Measurements from ENCODE around the gene PAK6. TPM values are rescaled to one million over a fixed set of nuclear protein-coding genes. Genes with fewer than 3 reads are reported as not detected.

Gene PAK6
- total RNA-seq, 1 experiment from 2014 or later = not detected

DNA sequence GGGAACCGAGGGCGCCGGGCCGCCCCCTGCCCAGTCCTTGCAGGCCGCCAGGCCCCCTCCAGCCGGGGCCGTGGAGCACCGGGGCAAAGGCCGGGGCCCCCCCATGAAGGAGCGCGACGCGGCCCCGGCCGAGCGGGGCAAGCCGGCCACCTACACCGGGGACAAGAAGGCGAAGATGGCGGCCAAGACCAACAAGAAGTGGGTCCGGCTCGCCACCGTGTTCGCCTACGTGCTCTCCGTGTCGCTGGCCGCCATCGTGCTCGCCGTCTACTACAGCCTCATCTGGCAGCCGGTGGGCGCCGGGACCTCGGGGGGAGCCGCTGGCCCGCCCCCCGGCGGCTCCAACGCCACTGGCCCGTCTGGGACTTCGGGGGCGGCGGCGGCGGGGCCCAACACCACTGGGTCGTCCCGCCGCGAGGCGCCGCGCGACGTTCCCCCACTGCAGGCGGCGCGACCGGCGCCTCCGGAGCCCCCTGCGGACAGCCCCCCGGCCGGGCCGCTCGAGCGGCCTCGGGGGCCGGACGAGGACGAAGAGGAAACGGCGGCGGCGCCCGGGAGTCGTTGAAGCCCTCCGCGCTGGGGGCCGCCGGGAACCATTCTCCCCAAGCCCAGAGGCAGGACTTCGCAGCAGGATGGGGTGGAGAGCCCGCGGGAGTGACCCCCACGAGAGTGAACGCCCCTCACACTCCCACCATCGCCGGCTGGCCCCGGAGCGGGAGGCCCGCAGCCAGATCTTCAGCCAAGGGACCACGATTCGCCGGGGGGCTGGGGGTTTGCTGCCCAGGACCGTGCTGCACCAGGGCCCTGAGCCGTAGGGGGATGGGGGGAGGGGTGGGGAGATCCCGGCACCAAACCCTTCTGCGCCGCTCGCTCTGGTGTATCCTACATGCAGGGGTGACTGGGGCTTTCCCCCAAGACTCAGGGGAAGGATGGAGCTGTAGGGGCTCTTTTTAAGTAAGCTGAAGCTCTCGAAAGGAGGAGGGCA lies 85.4 kb downstream of the PAK6 start:
- DNase-seq = peak in 1 of 2 experiments; percentile 46
- Histone ChIP-seq H3K27ac (peak overlapping the region; percentile 46; the same call in 1 of the 2 replicates), H3K27me3 (no peaks in the 10 kb centered on the region), H3K4me3 (peak overlapping the region; percentile 97), H3K36me3 (no peaks in the 10 kb centered on the region), H3K9me3 (replicated peaks) (no peaks in the 10 kb centered on the region), H3K4me1 (peaks cover 54% of the 10 kb centered on the region)

DNA sequence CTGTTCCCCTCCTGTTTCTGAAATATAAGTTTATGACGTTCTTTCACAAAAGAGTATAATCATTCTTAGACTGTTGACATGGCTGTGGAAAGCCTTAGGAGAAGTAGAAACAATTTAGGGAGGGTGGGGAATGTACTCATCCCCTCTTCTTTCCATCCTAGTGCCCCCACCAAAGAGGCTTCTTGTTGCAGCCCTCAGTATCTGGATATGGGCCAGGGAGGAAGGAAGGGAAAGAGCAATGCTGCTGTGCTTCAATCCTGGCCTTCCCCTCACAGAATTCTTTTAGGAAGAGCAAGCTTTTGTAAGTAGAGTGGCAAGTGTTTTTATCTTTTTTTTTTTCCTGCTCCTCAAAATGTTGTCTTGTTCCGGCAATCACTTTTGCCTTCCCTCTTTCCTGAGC lies 86.3 kb downstream of the PAK6 start:
- Histone ChIP-seq H3K36me3 (no peaks in the 10 kb centered on the region), H3K27me3 (no peaks in the 10 kb centered on the region), H3K27ac (no peak overlapping the region), H3K4me3 (peak overlapping the region; percentile 97), H3K9me3 (replicated peaks) (no peaks in the 10 kb centered on the region), H3K4me1 (peaks cover 60% of the 10 kb centered on the region)
- DNase-seq = no peak

DNA sequence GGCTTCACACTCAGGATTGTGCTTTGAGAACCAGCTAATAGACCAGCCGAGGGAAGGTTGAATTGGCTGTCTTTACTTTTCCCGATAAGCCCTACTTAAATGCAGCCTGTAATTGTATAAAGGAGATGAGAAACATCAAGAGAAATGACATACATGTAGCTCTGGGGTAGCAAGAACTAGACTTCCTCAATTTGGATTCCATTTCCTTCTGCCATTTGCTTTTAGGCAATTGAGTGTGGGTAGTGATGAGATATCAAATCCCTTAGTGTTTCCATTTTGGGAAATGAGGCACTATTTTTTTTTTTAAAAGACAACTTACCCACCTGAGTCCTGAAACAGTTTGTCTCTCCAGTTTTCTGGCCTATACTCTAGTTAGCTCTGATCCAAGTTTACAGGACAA lies 86.8 kb downstream of the PAK6 start:
- no peaks in the 10 kb centered on the region for H3K27me3 ChIP-seq
- peaks cover 59% of the 10 kb centered on the region for H3K4me1 ChIP-seq
- no peak overlapping the region for H3K27ac ChIP-seq
- DNase-seq = no peak
- no peaks in the 10 kb centered on the region for H3K36me3 ChIP-seq
- no peaks in the 10 kb centered on the region for H3K9me3 ChIP-seq (replicated peaks)
- no peak overlapping the region for H3K4me3 ChIP-seq

Other genes starting within 250 kb of the PAK6 start
- 406 and 411 TPM in 2 replicates for gene SRP14, start 199.9 kb upstream of the PAK6 start, total RNA-seq (2014; rRNA removed; shearing (Covaris generic))
- 6.5 and 6.7 TPM in 2 replicates for gene BMF, start 130.2 kb upstream of the PAK6 start, total RNA-seq (2014; rRNA removed; shearing (Covaris generic))
- gene BUB1B, start 78.0 kb upstream of the PAK6 start, total RNA-seq (2014; rRNA removed; shearing (Covaris generic)) = 90.7 and 105 TPM in 2 replicates
- gene ANKRD63, start 44.0 kb downstream of the PAK6 start, total RNA-seq (2014; rRNA removed; shearing (Covaris generic)) = 0.12 and 0.35 TPM in 2 replicates
- 2.0 and 2.9 TPM in 2 replicates for gene PLCB2, start 68.9 kb downstream of the PAK6 start, total RNA-seq (2014; rRNA removed; shearing (Covaris generic))
- 23.4 and 24.1 TPM in 2 replicates for gene INAFM2, start 84.6 kb downstream of the PAK6 start, total RNA-seq (2014; rRNA removed; shearing (Covaris generic))
- gene CCDC9B, start 101.9 kb downstream of the PAK6 start, total RNA-seq (2014; rRNA removed; shearing (Covaris generic)) = 2.4 and 3.2 TPM in 2 replicates
- gene PHGR1, start 112.0 kb downstream of the PAK6 start, total RNA-seq (2014; rRNA removed; shearing (Covaris generic)) = not detected in 2 replicates
- gene DISP2, start 119.2 kb downstream of the PAK6 start, total RNA-seq (2014; rRNA removed; shearing (Covaris generic)) = 0.22 and 0.38 TPM in 2 replicates
- 92.2 and 93.9 TPM in 2 replicates for gene KNSTRN, start 143.7 kb downstream of the PAK6 start, total RNA-seq (2014; rRNA removed; shearing (Covaris generic))
- 34.9 and 36.7 TPM in 2 replicates for gene IVD, start 166.7 kb downstream of the PAK6 start, total RNA-seq (2014; rRNA removed; shearing (Covaris generic))
- 10.9 and 11.0 TPM in 2 replicates for gene BAHD1, start 201.9 kb downstream of the PAK6 start, total RNA-seq (2014; rRNA removed; shearing (Covaris generic))
- gene CHST14, start 231.9 kb downstream of the PAK6 start, total RNA-seq (2014; rRNA removed; shearing (Covaris generic)) = 36.7 and 39.4 TPM in 2 replicates